K562 (cell line): Measurements from ENCODE around the gene SLC19A1. TPM values are rescaled to one million over a fixed set of nuclear protein-coding genes. Genes with fewer than 3 reads are reported as not detected.

Experiments
- ARID3A ChIP-seq: IDR thresholded peaks from 2 replicates; pipeline ENCODE4 v1.6.1; 2012; ENCODE audit warnings: low read depth, low read length, improper control_type of control experiment, borderline replicate concordance
- HES1 ChIP-seq: fragments of 450-650 bp; IDR thresholded peaks from 2 replicates; pipeline ENCODE4 v1.6.1; 2016; ENCODE audit warnings: low read depth, mild to moderate bottlenecking, moderate library complexity
- MAFF ChIP-seq: IDR thresholded peaks from 2 replicates; pipeline ENCODE4 v1.6.1; 2012; ENCODE audit warnings: low read length, improper control_type of control experiment
- MED1 ChIP-seq: sonication (generic); formaldehyde crosslinking; IDR thresholded peaks from 2 replicates; pipeline ENCODE4 v1.8.1; 2023; ENCODE audit warnings: missing genetic modification reagents, borderline replicate concordance
- NRF1 ChIP-seq, 2 experiments: fragments of 450-650 bp; IDR thresholded peaks in 1 of 2; conservative IDR thresholded peaks in 1 of 2; 2 replicates each; pipeline ENCODE4 v1.6.1; 2014; ENCODE audit warnings: mild to moderate bottlenecking in 2 of 2
- RBM39 ChIP-seq: fragments of 200-400 bp; formaldehyde crosslinking; optimal IDR thresholded peaks from 2 replicates; pipeline ENCODE3; 2018; ENCODE audit warnings: low read depth, low read length
- SMAD4 ChIP-seq: fragments of 250-450 bp; sonication (Bioruptor Pico); conservative IDR thresholded peaks from 2 replicates; pipeline ENCODE4 v1.8.0; 2021; ENCODE audit warnings: inconsistent platforms, mild to moderate bottlenecking, moderate library complexity
- SMC3 ChIP-seq: conservative IDR thresholded peaks from 2 replicates; pipeline ENCODE4 v1.6.1; 2011; ENCODE audit warnings: low read depth, low read length, improper control_type of control experiment; ENCODE audit not compliant: insufficient read depth
- ZFX ChIP-seq: sonication (generic); formaldehyde crosslinking; IDR thresholded peaks from 2 replicates; pipeline ENCODE4 v1.8.0; 2022; ENCODE audit warnings: mild to moderate bottlenecking, missing genetic modification reagents, moderate library complexity
- ZHX1 ChIP-seq: fragments of 150-350 bp; conservative IDR thresholded peaks from 2 replicates; pipeline ENCODE4 v1.6.1; 2014; ENCODE audit warnings: low read length
- ZNF24 ChIP-seq: fragments of 450-650 bp; IDR thresholded peaks from 2 replicates; pipeline ENCODE4 v1.6.1; 2016
- ZNF274 ChIP-seq: IDR thresholded peaks from 2 replicates; pipeline ENCODE4 v1.6.1; 2011; ENCODE audit warnings: low read depth, mild to moderate bottlenecking, low read length, moderate library complexity, borderline replicate concordance
- polyA plus RNA-seq, 8 experiments: library from polyadenylated mRNA; depleted of rRNA in 4 of 8; stranded (reverse) in 5 of 8; unstranded in 3 of 8; fragments of >200 nt; fragmentation: Nextera tagmentation in 2 of 8; fragmentation: Illumina TruSeq in 1 of 8; extraction: Ambion mirVana in 2 of 8; extraction: Trizol in 1 of 8; gene quantifications; 2 replicates each; pipeline versions ENCODE4 v1.2.1 to v1.2.3, GENCODE V29; 2011 to 2014; ENCODE audit warnings: inconsistent platforms in 1 of 8, missing spikeins in 1 of 8
- total RNA-seq, 7 experiments: library from RNA; depleted of rRNA in 6 of 7; stranded (reverse); fragments of >200 nt in 6 of 7; fragmentation: Illumina TruSeq in 2 of 7; extraction: Trizol in 2 of 7; gene quantifications; 2 replicates each; pipeline versions ENCODE4 v1.2.1 to v1.2.3, GENCODE V29; 2011 to 2021; ENCODE audit warnings: low replicate concordance in 1 of 7
- TF ChIP-seq, protein P1 (sequence below): sonication (generic); formaldehyde crosslinking; IDR thresholded peaks from 2 replicates; pipeline ENCODE4 v1.8.0; 2022; ENCODE audit warnings: missing genetic modification reagents, mild to moderate bottlenecking, borderline replicate concordance
- TF ChIP-seq, protein P2 (sequence below): fragments of 450-650 bp; formaldehyde crosslinking; IDR thresholded peaks from 2 replicates; pipeline ENCODE4 v1.4.0; 2020; ENCODE audit warnings: mild to moderate bottlenecking, moderate library complexity
- TF ChIP-seq, protein P3 (sequence below): fragments of 450-650 bp; IDR thresholded peaks from 2 replicates; pipeline ENCODE4 v1.6.1; 2016; ENCODE audit warnings: mild to moderate bottlenecking

SLC19A1 gene
- total and polyA plus RNA-seq, 9 of the 15 experiments (the other 6 are each of a cell fraction or from before 2014, with no cell fraction given) = 0.65 to 88.7 (median 12.0) TPM

GRCh38 chr21:45542242-45542666, at the start of gene SLC19A1 (continued):
- TF ChIP-seq, protein P1, sequence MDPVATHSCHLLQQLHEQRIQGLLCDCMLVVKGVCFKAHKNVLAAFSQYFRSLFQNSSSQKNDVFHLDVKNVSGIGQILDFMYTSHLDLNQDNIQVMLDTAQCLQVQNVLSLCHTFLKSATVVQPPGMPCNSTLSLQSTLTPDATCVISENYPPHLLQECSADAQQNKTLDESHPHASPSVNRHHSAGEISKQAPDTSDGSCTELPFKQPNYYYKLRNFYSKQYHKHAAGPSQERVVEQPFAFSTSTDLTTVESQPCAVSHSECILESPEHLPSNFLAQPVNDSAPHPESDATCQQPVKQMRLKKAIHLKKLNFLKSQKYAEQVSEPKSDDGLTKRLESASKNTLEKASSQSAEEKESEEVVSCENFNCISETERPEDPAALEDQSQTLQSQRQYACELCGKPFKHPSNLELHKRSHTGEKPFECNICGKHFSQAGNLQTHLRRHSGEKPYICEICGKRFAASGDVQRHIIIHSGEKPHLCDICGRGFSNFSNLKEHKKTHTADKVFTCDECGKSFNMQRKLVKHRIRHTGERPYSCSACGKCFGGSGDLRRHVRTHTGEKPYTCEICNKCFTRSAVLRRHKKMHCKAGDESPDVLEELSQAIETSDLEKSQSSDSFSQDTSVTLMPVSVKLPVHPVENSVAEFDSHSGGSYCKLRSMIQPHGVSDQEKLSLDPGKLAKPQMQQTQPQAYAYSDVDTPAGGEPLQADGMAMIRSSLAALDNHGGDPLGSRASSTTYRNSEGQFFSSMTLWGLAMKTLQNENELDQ = no peak
- TF ChIP-seq ZHX1 (no peak), MED1 (CRISPR knock-in tag) (no peak), ARID3A (no peak), RBM39 (no peak), SMAD4 (CRISPR knock-in tag) (no peak; the same call in 1 of the 2 replicates), ZNF24 (no peak), ZFX (peak; percentile 38; the same call in 1 of the 2 replicates), ZNF274 (no peak), MAFF (no peak), NRF1 (conservative IDR thresholded peaks at IDR 0.05 in 1 of 2, IDR thresholded peaks at IDR 0.05 in 1 of 2) (peak in 1 of 2 experiments; percentile 56; a peak in 2 of 4 replicates), HES1 (no peak), SMC3 (no peak)
- TF ChIP-seq, protein P2, sequence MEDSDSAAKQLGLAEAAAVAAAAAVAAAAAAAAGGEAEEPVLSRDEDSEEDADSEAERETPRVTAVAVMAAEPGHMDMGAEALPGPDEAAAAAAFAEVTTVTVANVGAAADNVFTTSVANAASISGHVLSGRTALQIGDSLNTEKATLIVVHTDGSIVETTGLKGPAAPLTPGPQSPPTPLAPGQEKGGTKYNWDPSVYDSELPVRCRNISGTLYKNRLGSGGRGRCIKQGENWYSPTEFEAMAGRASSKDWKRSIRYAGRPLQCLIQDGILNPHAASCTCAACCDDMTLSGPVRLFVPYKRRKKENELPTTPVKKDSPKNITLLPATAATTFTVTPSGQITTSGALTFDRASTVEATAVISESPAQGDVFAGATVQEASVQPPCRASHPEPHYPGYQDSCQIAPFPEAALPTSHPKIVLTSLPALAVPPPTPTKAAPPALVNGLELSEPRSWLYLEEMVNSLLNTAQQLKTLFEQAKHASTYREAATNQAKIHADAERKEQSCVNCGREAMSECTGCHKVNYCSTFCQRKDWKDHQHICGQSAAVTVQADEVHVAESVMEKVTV (CRISPR knock-in tag) = no peak
- TF ChIP-seq, protein P3, sequence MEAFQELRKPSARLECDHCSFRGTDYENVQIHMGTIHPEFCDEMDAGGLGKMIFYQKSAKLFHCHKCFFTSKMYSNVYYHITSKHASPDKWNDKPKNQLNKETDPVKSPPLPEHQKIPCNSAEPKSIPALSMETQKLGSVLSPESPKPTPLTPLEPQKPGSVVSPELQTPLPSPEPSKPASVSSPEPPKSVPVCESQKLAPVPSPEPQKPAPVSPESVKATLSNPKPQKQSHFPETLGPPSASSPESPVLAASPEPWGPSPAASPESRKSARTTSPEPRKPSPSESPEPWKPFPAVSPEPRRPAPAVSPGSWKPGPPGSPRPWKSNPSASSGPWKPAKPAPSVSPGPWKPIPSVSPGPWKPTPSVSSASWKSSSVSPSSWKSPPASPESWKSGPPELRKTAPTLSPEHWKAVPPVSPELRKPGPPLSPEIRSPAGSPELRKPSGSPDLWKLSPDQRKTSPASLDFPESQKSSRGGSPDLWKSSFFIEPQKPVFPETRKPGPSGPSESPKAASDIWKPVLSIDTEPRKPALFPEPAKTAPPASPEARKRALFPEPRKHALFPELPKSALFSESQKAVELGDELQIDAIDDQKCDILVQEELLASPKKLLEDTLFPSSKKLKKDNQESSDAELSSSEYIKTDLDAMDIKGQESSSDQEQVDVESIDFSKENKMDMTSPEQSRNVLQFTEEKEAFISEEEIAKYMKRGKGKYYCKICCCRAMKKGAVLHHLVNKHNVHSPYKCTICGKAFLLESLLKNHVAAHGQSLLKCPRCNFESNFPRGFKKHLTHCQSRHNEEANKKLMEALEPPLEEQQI = no peak
